GM23338 (cell line): ENCODE data around the gene DBF4B. TPM values are rescaled to one million over a fixed set of nuclear protein-coding genes. Genes with fewer than 3 reads are reported as not detected.
A peak's percentile ranks its signal among the peaks of the same experiment; 100 is the strongest.

Experiments
- ATAC-seq: fragments of 200-7000 bp; cut with Tn5 transposase; 3 replicates; pipeline ENCODE4 v1.9.1; 2020
- DNase-seq: peaks from one replicate; pipeline ENCODE4 v3.0.0-alpha.2; 2015; ENCODE audit warnings: low spot score
- H2AFZ ChIP-seq: fragments of 200-600 bp; sonication (generic); 2 replicates; pipeline ENCODE4 v1.8.0; 2016; ENCODE audit warnings: antibody characterized with exemption, mild to moderate bottlenecking, moderate library complexity
- H3F3A ChIP-seq: fragments of 200-600 bp; sonication (generic); replicated peaks from 2 replicates; pipeline ENCODE4 v1.8.0; 2017; ENCODE audit warnings: antibody characterized with exemption, mixed run types, low read depth
- H3K27ac ChIP-seq: fragments of 200-600 bp; sonication (generic); 2 replicates; pipeline ENCODE4 v1.6.1; 2016; ENCODE audit warnings: low read depth
- H3K27me3 ChIP-seq: fragments of 200-600 bp; sonication (generic); 2 replicates; pipeline ENCODE4 v1.8.0; 2016; ENCODE audit warnings: mild to moderate bottlenecking, mixed run types, moderate library complexity; ENCODE audit not compliant: insufficient read depth
- H3K36me3 ChIP-seq: fragments of 200-600 bp; sonication (generic); 2 replicates; pipeline ENCODE4 v1.8.0; 2016; ENCODE audit warnings: mild to moderate bottlenecking; ENCODE audit not compliant: insufficient read depth
- H3K4me1 ChIP-seq: fragments of 200-600 bp; sonication (generic); 2 replicates; pipeline ENCODE4 v1.8.0; 2016; ENCODE audit warnings: mild to moderate bottlenecking, moderate library complexity; ENCODE audit not compliant: insufficient read depth
- H3K4me2 ChIP-seq: fragments of 200-600 bp; sonication (generic); 2 replicates; pipeline ENCODE4 v1.7.1; 2017; ENCODE audit warnings: mixed run types
- H3K4me3 ChIP-seq: fragments of 200-600 bp; sonication (generic); 2 replicates; pipeline ENCODE4 v1.6.1; 2016; ENCODE audit warnings: mixed run types
- H3K79me2 ChIP-seq: fragments of 200-600 bp; sonication (generic); replicated peaks from 2 replicates; pipeline ENCODE4 v1.8.0; 2017; ENCODE audit warnings: mild to moderate bottlenecking; ENCODE audit not compliant: insufficient read depth
- H3K9me2 ChIP-seq: fragments of 200-600 bp; sonication (generic); 2 replicates; pipeline ENCODE4 v1.8.0; 2017; ENCODE audit not compliant: insufficient read depth
- H4K20me1 ChIP-seq: fragments of 200-600 bp; sonication (generic); replicated peaks from 2 replicates; pipeline ENCODE4 v1.8.0; 2017; ENCODE audit warnings: mild to moderate bottlenecking; ENCODE audit not compliant: insufficient read depth
- H3K27ac Mint-ChIP-seq: 2 replicates; pipeline ENCODE4 v1.8.0; 2020; ENCODE audit warnings: inconsistent platforms, mild to moderate bottlenecking, moderate library complexity, mixed read lengths
- H3K27me3 Mint-ChIP-seq: 3 replicates; pipeline ENCODE4 v1.8.0; 2022; ENCODE audit warnings: low read depth, mild to moderate bottlenecking, moderate library complexity, mixed read lengths, inconsistent platforms; ENCODE audit not compliant: insufficient read depth, poor library complexity
- H3K36me3 Mint-ChIP-seq: 3 replicates; pipeline ENCODE4 v1.8.0; 2021; ENCODE audit warnings: low read depth, mild to moderate bottlenecking, inconsistent platforms, moderate library complexity, mixed read lengths
- H3K4me1 Mint-ChIP-seq: 3 replicates; pipeline ENCODE4 v1.8.0; 2020; ENCODE audit warnings: mild to moderate bottlenecking, inconsistent platforms, mixed read lengths
- H3K4me3 Mint-ChIP-seq: 3 replicates; pipeline ENCODE4 v1.8.0; 2021; ENCODE audit warnings: moderate library complexity, mild to moderate bottlenecking, inconsistent platforms, mixed read lengths
- H3K9me3 Mint-ChIP-seq: 3 replicates; pipeline ENCODE4 v1.8.0; 2020; ENCODE audit warnings: moderate library complexity, mild to moderate bottlenecking, inconsistent platforms, mixed read lengths
- CREB1 ChIP-seq: fragments of 250-450 bp; sonication (Bioruptor Pico); IDR thresholded peaks from 2 replicates; pipeline ENCODE4 v1.5.0; 2020; ENCODE audit warnings: low read depth, mild to moderate bottlenecking, moderate library complexity
- EZH2 ChIP-seq: fragments of 200-600 bp; sonication (generic); IDR thresholded peaks from one replicate; pipeline ENCODE4 v1.8.0; 2017; ENCODE audit warnings: antibody characterized with exemption, mild to moderate bottlenecking, low read depth; ENCODE audit not compliant: unreplicated experiment
- EZH2phosphoT487 ChIP-seq: fragments of 200-600 bp; sonication (generic); IDR thresholded peaks from one replicate; pipeline ENCODE4 v1.8.1; 2018; ENCODE audit warnings: antibody characterized with exemption; ENCODE audit not compliant: unreplicated experiment
- JUNB ChIP-seq: IDR thresholded peaks from one replicate; pipeline ENCODE4 v1.6.1; 2016; ENCODE audit warnings: antibody characterized with exemption; ENCODE audit not compliant: unreplicated experiment
- NANOG ChIP-seq: IDR thresholded peaks from 2 replicates; pipeline ENCODE4 v1.6.1; 2016; ENCODE audit warnings: antibody characterized with exemption, borderline replicate concordance
- POLR2AphosphoS5 ChIP-seq: IDR thresholded peaks from 2 replicates; pipeline ENCODE4 v1.6.1; 2016; ENCODE audit warnings: antibody characterized with exemption, low read depth
- STAT1 ChIP-seq: IDR thresholded peaks from one replicate; pipeline ENCODE4 v1.6.1; 2016; ENCODE audit warnings: antibody characterized with exemption; ENCODE audit not compliant: unreplicated experiment
- ZNF114 ChIP-seq: fragments of 250-450 bp; sonication (Bioruptor Pico); IDR thresholded peaks from 2 replicates; pipeline ENCODE4 v1.5.0; 2020; ENCODE audit warnings: mild to moderate bottlenecking, moderate library complexity
- ZNF331 ChIP-seq: fragments of 250-450 bp; sonication (Bioruptor Pico); IDR thresholded peaks from 2 replicates; pipeline ENCODE4 v1.5.0; 2020; ENCODE audit warnings: low read depth, mild to moderate bottlenecking, moderate library complexity
- polyA plus RNA-seq: library from polyadenylated mRNA; unstranded; fragments of >200 nt; fragmentation: Nextera tagmentation; extraction: Ambion mirVana; gene quantifications from 2 replicates; pipeline ENCODE4 v1.2.1, GENCODE V29; 2016
- total RNA-seq: library from RNA; depleted of rRNA; stranded (reverse); fragments of >200 nt; shearing (Covaris generic); gene quantifications from 2 replicates; pipeline ENCODE4 v1.2.3, GENCODE V29; 2014
- TF ChIP-seq, protein P1 (sequence below), 2 experiments: fragments of 200-600 bp in 1 of 2; sonication (generic) in 1 of 2; conservative IDR thresholded peaks; 2 replicates each; pipeline versions ENCODE4 v1.5.1 to v1.6.1; 2016 to 2017; ENCODE audit warnings: antibody characterized with exemption in 2 of 2, low read depth in 2 of 2, mild to moderate bottlenecking in 2 of 2, moderate library complexity in 1 of 2
- TF ChIP-seq, protein P2 (sequence below): IDR thresholded peaks from 2 replicates; pipeline ENCODE4 v1.6.1; 2016; ENCODE audit warnings: antibody characterized with exemption
- TF ChIP-seq, protein P3 (sequence below): fragments of 250-450 bp; sonication (Bioruptor Pico); IDR thresholded peaks from 2 replicates; pipeline ENCODE4 v1.5.0; 2020; ENCODE audit warnings: mild to moderate bottlenecking, moderate library complexity

The DBF4B gene
- total and polyA plus RNA-seq, 2 experiments from 2014 or later, result 9.9 to 16.4 TPM

GRCh38 chr17:44733753-44734152, 25.3 kb downstream of the DBF4B start:
- peaks cover 5% of the 10 kb centered on the region for H3K27me3 Mint-ChIP-seq
- Histone ChIP-seq H3F3A (0 out of 2 replicates have a peak, but pooled peaks cover 12% of the 10 kb centered on the region), H3K9me2 (no peaks in the 10 kb centered on the region), H2AFZ (no peak overlapping the region), H3K36me3 (no peaks in the 10 kb centered on the region; the same call in 1 of the 2 replicates), H3K4me1 (peaks cover 12% of the 10 kb centered on the region; the same call in 1 of the 2 replicates), H3K27ac (no peak overlapping the region), H3K79me2 (no peaks in the 10 kb centered on the region), H3K4me2 (no peak overlapping the region), H3K27me3 (no peaks in the 10 kb centered on the region), H3K4me3 (no peak overlapping the region), H4K20me1 (no peaks in the 10 kb centered on the region; the same call in 1 of the 2 replicates)
- peaks cover 70% of the 10 kb centered on the region for H3K36me3 Mint-ChIP-seq
- H3K27ac Mint-ChIP-seq, result no peak overlapping the region
- DNase-seq, result peak; percentile 78
- ATAC-seq, result peak; percentile 97
- H3K4me3 Mint-ChIP-seq, result no peak overlapping the region
- peaks cover 18% of the 10 kb centered on the region for H3K4me1 Mint-ChIP-seq
- TF ChIP-seq ZNF114 (CRISPR knock-in tag), result no peak
- TF ChIP-seq POLR2AphosphoS5, result no peak
- TF ChIP-seq, protein P1, sequence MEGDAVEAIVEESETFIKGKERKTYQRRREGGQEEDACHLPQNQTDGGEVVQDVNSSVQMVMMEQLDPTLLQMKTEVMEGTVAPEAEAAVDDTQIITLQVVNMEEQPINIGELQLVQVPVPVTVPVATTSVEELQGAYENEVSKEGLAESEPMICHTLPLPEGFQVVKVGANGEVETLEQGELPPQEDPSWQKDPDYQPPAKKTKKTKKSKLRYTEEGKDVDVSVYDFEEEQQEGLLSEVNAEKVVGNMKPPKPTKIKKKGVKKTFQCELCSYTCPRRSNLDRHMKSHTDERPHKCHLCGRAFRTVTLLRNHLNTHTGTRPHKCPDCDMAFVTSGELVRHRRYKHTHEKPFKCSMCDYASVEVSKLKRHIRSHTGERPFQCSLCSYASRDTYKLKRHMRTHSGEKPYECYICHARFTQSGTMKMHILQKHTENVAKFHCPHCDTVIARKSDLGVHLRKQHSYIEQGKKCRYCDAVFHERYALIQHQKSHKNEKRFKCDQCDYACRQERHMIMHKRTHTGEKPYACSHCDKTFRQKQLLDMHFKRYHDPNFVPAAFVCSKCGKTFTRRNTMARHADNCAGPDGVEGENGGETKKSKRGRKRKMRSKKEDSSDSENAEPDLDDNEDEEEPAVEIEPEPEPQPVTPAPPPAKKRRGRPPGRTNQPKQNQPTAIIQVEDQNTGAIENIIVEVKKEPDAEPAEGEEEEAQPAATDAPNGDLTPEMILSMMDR (conservative IDR thresholded peaks at IDR 0.05; ENCODE audit: low read depth in 2 of 2), result peak; percentile 52 to 84
- no peaks in the 10 kb centered on the region; the same call in 2 of the 3 replicates for H3K9me3 Mint-ChIP-seq

DNA sequence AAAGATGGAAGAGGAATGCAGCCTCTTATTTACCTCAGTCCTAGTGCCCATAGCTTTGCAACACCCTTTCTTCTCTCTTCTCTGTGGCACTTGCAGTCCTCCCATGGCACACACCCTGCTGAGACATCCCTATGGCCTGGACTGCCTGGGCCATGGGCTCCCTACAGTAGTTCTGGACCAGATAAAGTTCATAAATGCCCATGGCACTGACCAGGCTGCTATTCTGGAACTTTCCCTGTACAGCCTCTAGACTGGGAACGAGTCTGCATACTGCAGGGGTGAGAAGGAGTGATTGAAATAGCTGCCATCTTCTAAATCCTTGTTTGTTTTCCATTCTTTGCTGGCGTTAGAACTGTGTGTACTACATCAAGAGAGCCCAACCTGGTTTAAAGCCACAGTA, 25.8 kb downstream of the DBF4B start:
- Mint-ChIP-seq H3K36me3 (peaks cover 73% of the 10 kb centered on the region), H3K4me3 (no peak overlapping the region; the same call in 2 of the 3 replicates), H3K9me3 (no peaks in the 10 kb centered on the region; the same call in 2 of the 3 replicates), H3K4me1 (peaks cover 21% of the 10 kb centered on the region), H3K27me3 (peaks cover 5% of the 10 kb centered on the region), H3K27ac (no peak overlapping the region)
- peaks cover 12% of the 10 kb centered on the region; the same call in 1 of the 2 replicates for H3K4me1 ChIP-seq
- DNase-seq (no peak), ATAC-seq (no peak)
- H3K36me3 ChIP-seq, result no peaks in the 10 kb centered on the region; the same call in 1 of the 2 replicates
- no peak overlapping the region for H3K4me2 ChIP-seq
- no peak overlapping the region for H3K27ac ChIP-seq
- H3K79me2 ChIP-seq, result no peaks in the 10 kb centered on the region
- H3F3A ChIP-seq, result 0 out of 2 replicates have a peak, but pooled peaks cover 12% of the 10 kb centered on the region
- no peaks in the 10 kb centered on the region for H3K9me2 ChIP-seq
- no peaks in the 10 kb centered on the region; the same call in 1 of the 2 replicates for H4K20me1 ChIP-seq
- H2AFZ ChIP-seq, result no peak overlapping the region
- no peak overlapping the region for H3K4me3 ChIP-seq
- no peaks in the 10 kb centered on the region for H3K27me3 ChIP-seq
- TF ChIP-seq CREB1 (CRISPR knock-in tag) (no peak), ZNF114 (CRISPR knock-in tag) (no peak), STAT1 (no peak), NANOG (no peak), POLR2AphosphoS5 (no peak), EZH2 (no peak), EZH2phosphoT487 (no peak), ZNF331 (CRISPR knock-in tag) (no peak), JUNB (no peak)
- TF ChIP-seq, protein P2, sequence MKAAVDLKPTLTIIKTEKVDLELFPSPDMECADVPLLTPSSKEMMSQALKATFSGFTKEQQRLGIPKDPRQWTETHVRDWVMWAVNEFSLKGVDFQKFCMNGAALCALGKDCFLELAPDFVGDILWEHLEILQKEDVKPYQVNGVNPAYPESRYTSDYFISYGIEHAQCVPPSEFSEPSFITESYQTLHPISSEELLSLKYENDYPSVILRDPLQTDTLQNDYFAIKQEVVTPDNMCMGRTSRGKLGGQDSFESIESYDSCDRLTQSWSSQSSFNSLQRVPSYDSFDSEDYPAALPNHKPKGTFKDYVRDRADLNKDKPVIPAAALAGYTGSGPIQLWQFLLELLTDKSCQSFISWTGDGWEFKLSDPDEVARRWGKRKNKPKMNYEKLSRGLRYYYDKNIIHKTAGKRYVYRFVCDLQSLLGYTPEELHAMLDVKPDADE, result no peak
- TF ChIP-seq, protein P3, sequence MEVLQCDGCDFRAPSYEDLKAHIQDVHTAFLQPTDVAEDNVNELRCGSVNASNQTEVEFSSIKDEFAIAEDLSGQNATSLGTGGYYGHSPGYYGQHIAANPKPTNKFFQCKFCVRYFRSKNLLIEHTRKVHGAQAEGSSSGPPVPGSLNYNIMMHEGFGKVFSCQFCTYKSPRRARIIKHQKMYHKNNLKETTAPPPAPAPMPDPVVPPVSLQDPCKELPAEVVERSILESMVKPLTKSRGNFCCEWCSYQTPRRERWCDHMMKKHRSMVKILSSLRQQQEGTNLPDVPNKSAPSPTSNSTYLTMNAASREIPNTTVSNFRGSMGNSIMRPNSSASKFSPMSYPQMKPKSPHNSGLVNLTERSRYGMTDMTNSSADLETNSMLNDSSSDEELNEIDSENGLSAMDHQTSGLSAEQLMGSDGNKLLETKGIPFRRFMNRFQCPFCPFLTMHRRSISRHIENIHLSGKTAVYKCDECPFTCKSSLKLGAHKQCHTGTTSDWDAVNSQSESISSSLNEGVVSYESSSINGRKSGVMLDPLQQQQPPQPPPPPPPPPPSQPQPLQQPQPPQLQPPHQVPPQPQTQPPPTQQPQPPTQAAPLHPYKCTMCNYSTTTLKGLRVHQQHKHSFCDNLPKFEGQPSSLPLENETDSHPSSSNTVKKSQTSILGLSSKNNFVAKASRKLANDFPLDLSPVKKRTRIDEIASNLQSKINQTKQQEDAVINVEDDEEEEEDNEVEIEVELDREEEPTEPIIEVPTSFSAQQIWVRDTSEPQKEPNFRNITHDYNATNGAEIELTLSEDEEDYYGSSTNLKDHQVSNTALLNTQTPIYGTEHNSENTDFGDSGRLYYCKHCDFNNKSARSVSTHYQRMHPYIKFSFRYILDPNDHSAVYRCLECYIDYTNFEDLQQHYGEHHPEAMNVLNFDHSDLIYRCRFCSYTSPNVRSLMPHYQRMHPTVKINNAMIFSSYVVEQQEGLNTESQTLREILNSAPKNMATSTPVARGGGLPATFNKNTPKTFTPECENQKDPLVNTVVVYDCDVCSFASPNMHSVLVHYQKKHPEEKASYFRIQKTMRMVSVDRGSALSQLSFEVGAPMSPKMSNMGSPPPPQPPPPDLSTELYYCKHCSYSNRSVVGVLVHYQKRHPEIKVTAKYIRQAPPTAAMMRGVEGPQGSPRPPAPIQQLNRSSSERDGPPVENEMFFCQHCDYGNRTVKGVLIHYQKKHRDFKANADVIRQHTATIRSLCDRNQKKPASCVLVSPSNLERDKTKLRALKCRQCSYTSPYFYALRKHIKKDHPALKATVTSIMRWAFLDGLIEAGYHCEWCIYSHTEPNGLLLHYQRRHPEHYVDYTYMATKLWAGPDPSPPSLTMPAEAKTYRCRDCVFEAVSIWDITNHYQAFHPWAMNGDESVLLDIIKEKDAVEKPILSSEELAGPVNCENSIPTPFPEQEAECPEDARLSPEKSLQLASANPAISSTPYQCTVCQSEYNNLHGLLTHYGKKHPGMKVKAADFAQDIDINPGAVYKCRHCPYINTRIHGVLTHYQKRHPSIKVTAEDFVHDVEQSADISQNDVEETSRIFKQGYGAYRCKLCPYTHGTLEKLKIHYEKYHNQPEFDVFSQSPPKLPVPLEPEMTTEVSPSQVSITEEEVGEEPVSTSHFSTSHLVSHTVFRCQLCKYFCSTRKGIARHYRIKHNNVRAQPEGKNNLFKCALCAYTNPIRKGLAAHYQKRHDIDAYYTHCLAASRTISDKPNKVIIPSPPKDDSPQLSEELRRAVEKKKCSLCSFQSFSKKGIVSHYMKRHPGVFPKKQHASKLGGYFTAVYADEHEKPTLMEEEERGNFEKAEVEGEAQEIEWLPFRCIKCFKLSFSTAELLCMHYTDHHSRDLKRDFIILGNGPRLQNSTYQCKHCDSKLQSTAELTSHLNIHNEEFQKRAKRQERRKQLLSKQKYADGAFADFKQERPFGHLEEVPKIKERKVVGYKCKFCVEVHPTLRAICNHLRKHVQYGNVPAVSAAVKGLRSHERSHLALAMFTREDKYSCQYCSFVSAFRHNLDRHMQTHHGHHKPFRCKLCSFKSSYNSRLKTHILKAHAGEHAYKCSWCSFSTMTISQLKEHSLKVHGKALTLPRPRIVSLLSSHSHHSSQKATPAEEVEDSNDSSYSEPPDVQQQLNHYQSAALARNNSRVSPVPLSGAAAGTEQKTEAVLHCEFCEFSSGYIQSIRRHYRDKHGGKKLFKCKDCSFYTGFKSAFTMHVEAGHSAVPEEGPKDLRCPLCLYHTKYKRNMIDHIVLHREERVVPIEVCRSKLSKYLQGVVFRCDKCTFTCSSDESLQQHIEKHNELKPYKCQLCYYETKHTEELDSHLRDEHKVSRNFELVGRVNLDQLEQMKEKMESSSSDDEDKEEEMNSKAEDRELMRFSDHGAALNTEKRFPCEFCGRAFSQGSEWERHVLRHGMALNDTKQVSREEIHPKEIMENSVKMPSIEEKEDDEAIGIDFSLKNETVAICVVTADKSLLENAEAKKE (CRISPR knock-in tag), result no peak
